Right renal cortex interstitium (tissue), 3 donors: ENCODE results near the gene YPEL5. TPM values are rescaled to one million over a fixed set of nuclear protein-coding genes. Genes with fewer than 3 reads are reported as not detected.

Experiments used
- DNase-seq, 3 donors: peaks; one replicate each; pipeline ENCODE4 v3.0.0-alpha.2; 2013; ENCODE audit warnings: low read depth in 3 of 3, low spot score in 2 of 3
- polyA plus RNA-seq, 3 donors: library from polyadenylated mRNA; unstranded; fragments of 120-200 nt; gene quantifications; one replicate each; pipeline ENCODE4 v1.2.1, GENCODE V29; 2013; ENCODE audit not compliant: insufficient read length in 3 of 3

YPEL5 gene
- polyA plus RNA-seq, 3 donors: 124 to 127 (median 124) TPM

- no peak for DNase-seq
These were observed 16.0 kb downstream of the YPEL5 start for GRCh38 chr2:30162806-30163205.

GRCh38 chr2:30164131-30164925, 17.5 kb downstream of the YPEL5 start:
- no peak for DNase-seq

- peak in 1 of 3 donors; percentile 67 for DNase-seq
These were observed 18.3 kb downstream of the YPEL5 start for GRCh38 chr2:30165050-30165520.

- no peak for DNase-seq
These were observed 18.8 kb downstream of the YPEL5 start for GRCh38 chr2:30165617-30166016.

- no peak for DNase-seq
These were observed 25.8 kb downstream of the YPEL5 start for GRCh38 chr2:30172627-30173026.

- DNase-seq: no peak
These were observed 30.6 kb downstream of the YPEL5 start for GRCh38 chr2:30177440-30177839.

GRCh38 chr2:30177956-30178355, 31.1 kb downstream of the YPEL5 start:
- no peak for DNase-seq

GRCh38 chr2:30178618-30179434, 32.0 kb downstream of the YPEL5 start:
- no peak for DNase-seq

GRCh38 chr2:30179536-30179935, 32.7 kb downstream of the YPEL5 start:
- DNase-seq: no peak

GRCh38 chr2:30180226-30180625, 33.4 kb downstream of the YPEL5 start:
- no peak for DNase-seq

- DNase-seq: no peak
These were observed 34.4 kb downstream of the YPEL5 start for GRCh38 chr2:30181176-30181575.

GRCh38 chr2:30184035-30184434, 37.2 kb downstream of the YPEL5 start:
- DNase-seq: no peak

GRCh38 chr2:30185178-30185577, 38.4 kb downstream of the YPEL5 start:
- DNase-seq: no peak

GRCh38 chr2:30188292-30188691, 41.5 kb downstream of the YPEL5 start:
- DNase-seq: no peak

- DNase-seq: no peak
These were observed 43.8 kb downstream of the YPEL5 start for GRCh38 chr2:30190637-30191036.

- no peak for DNase-seq
These were observed 44.3 kb downstream of the YPEL5 start for GRCh38 chr2:30191107-30191506.

- DNase-seq: no peak
These were observed 45.0 kb downstream of the YPEL5 start for GRCh38 chr2:30191819-30192271.

- no peak for DNase-seq
These were observed 45.5 kb downstream of the YPEL5 start for GRCh38 chr2:30192314-30192713.

GRCh38 chr2:30193104-30193681, 46.4 kb downstream of the YPEL5 start:
- DNase-seq: no peak

- DNase-seq: no peak
These were observed 47.6 kb downstream of the YPEL5 start for GRCh38 chr2:30194421-30194820.

GRCh38 chr2:30195016-30195415, 48.2 kb downstream of the YPEL5 start:
- no peak for DNase-seq
